ENCODE data around the gene MICAL3.

GRCh38 chr22:17917490-17917983 is 106.8 kb downstream of the MICAL3 start:
- no peak for TF ChIP-seq CTCF (IDR thresholded peaks at IDR 0.05; ENCODE audit: low read depth, low read length)
- TF ChIP-seq EZH2phosphoT487 (IDR thresholded peaks at IDR 0.05; ENCODE audit: low read depth) = no peak

Measured in OCI-LY3 (cell line).